ENCODE measurements around the gene SSBP3.
A peak's percentile ranks its signal among the peaks of the same experiment; 100 is the strongest.

SSBP3 gene

DNA sequence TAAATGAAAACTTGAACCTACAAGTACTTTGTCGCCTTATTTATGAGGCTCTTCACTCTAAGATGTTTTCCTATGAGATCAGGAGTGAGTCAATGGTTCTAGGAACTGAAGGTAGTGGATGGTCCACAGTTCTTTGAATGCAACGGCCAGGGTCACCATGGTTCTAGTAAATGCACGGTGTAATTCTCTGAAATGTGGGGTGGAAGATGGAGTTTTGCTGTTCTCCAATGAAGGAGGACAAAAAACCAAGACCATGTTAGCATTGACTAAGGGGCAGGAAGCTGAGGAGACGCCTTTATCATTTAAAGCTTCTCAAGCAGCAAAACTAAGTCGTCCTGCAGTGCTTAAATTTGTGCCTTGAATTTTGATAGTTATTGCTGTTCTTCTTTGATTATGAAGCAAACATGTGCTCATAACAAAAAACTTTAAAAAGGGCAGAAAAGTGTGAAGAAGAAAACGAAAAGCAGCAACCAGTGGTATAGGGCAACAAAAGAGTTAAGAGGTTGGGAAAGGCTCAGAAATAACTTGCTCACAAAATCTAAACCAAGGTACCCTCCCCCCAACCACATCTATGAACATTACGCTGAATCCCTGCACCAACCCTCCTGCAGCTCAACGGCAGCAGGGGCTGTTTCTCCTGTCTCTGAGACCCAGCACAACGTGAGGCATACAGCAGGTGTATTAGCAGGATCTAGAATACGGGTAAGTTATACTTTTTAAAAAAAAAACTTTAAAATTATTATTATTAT lies 121.2 kb downstream of the SSBP3 start:
- DNase-seq (ENCODE audit: low read depth, low spot score) = no peak

DNA sequence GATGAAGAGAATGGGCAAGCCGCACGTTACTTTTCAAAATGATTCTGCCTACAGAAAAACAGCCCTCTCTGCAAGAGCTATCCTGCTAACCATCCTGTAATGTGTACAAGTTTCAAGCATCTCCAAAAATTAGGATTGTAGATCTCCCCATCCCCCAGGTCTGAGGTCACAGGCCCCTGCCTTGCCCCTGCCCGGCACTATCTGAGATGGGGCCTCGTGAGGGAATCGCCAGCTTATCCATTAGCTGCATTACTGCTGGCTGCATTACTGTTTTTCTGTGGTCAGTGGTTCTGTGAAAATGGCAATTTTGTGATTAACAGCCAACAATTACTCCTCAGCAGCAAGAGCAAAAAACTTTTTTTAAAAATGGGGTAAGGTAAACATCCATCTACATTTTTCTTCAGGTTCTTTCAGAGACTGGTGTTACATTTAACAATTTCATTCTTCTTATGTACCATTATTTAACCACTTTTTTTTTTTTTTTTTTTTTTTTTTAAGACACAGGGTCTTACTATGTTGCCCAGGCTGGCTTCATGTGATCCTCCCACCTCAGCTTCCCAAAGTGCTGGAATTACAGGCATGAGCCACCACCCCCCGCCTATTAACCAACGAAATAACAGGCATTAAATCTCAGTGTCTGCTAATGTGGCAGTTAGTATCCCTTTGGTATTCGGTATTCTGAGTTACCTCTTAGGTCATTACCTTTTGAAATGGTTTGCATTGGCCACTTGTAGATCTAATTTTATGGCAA lies 122.4 kb downstream of the SSBP3 start:
- no peak for DNase-seq (ENCODE audit: low read depth, low spot score)

DNA sequence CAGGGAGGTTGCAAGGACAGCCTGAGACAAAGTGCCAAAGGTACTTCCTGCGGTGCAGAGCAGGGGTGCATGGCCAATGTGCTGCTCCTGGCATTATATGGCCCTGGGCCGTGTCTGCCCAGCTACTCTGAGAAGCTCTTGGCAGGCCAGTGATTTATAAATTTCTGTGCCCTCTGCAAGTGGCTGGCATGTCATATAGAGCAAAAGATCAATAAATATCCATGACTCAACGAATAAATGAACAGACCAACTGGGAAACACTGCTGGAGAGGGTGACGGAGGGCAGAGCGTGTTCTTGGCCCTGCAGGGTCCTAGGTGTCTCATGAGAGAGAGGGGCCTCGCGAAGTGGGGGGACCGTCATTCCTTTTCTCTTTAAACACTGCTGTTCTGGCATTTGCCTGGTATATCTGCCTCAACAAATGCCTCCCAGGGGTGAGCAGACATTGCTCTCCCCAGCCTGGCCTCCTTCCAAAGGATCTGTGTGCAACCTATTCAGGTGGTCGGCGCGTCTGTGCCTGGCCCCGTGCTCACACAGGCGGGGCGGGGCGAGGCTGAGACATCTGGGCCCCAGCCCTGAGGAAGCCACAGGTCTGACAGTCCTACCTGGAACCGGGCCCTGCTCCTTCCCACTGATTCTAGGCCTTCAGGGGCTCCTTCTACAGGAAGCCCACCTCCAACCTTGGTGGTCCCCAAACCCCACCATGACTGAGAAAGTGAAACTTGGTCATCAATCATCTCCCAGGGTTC lies 123.9 kb downstream of the SSBP3 start:
- DNase-seq (ENCODE audit: low read depth, low spot score) = no peak

DNA sequence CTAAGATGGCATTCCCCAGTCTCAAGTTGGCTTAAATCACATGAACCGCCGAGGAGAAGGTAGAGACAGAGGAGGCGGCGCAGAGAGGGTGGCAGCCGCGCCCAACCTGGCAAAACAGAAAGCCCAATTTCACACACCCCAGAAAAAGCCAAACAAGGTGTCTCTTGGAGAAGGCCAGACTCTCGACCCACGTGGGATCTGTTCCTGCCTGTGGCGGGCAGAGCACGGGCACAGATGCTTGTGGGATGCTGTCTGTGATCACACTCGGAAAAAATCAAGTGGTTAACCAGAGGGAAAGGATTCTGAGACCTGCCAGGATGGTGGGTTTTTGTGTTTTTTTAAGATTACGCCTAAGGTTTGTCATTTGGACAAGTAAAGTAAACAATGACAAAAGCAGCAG lies 125.5 kb downstream of the SSBP3 start:
- DNase-seq (ENCODE audit: low read depth, low spot score) = no peak

DNA sequence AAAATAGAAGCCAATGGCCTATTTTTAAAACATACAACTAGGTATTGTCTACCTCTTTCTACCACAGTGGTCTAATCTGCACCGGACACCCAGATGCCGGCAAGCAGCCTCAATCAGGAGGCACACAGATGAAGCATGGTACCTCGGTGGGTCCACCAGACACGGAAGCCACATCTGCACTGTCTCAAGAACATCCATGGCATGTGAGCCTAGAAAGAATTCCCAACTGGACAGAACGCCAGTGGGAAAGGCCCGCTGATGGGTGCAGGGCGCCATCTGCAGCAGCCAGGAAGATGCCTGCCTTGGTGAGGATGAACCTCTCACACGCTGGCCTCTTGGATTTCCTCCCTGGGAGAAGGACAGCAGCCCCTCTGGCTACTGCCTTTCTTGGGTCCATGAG lies 126.7 kb downstream of the SSBP3 start:
- no peak for DNase-seq (ENCODE audit: low read depth, low spot score)

GRCh38 chr1:54278941-54279422 lies 127.2 kb downstream of the SSBP3 start:
- no peak for DNase-seq (ENCODE audit: low read depth, low spot score)

GRCh38 chr1:54277451-54278341 lies 128.5 kb downstream of the SSBP3 start:
- no peak for DNase-seq (ENCODE audit: low read depth, low spot score)

DNA sequence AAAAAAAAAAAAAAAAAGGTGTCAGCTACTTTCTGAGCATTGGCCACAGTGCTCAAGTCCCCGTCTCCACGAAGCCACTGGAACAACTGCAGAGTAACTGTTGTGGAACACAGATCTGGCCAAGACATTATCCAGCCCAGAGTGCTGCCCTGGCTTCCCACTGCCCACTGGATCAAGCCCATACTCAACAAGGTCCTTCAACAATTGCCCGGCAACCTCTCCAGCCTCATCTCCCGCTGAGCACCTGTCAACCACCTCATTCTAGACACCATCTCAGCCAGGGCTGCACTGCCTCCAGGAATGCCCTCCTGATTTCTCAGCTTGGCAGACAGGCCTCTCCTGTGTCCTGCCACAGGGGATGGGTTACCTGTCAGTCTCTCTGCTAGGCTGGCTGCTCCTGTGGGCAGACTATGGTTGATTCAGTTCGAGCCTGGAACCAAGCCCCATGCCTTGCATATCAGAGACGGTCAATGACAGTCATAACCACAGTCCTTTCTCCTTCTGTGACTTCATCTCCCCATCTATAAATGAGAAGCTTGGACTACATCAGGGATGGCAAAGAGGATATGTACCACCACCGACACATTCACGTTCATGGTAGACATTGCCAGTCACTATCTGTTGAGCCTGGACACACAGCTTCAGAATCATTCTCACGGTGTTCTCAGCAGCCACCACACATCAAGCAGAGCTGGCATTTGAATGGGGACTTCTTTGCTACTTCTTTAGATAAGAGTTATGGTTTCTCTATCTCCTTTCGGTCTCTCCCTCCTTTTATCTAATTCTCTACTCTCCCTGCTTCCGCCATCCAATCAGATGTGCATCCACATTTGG lies 129.4 kb downstream of the SSBP3 start:
- DNase-seq (ENCODE audit: low read depth, low spot score) = no peak

GRCh38 chr1:54275349-54275748 lies 130.8 kb downstream of the SSBP3 start:
- no peak for DNase-seq (ENCODE audit: low read depth, low spot score)

DNA sequence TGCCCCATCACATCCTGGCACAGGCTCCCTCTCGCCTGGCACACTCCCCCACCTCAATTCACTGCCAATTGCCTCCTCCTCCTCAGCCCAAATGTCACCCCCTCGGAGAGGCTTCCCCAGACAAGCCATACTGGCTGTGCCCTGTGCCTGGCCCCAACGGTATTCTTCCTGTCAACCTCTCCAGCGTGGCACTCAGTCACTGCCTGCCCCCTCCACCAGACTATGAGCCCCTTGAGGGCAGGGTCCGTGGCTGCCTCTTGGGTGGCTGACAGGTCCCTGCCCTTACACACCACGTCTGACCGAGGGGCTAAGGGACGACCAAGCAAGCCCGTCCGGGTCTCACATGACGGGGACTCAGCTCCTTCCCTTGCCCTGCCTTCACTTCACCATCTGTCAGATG lies 131.3 kb downstream of the SSBP3 start:
- no peak for DNase-seq (ENCODE audit: low read depth, low spot score)

DNA sequence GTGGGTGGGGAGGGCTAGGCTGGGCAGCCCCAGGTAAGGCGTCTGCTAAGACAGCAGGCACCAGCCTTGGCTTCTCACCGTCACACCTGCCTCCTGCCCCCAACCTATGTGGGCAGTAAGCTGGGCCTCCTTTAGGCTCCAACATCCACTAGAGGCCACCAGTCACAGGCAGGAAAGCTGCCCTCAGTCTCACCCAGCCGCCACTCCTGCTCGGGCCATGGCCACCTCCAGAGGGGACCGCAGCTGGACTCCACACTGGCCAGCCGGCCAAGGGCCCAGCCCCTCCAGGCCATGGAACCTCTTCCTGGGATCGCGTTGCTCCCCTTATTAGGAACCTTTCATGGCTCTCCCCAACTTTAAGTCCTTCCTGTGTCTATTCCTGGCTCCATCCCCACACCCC lies 131.7 kb downstream of the SSBP3 start:
- no peak for DNase-seq (ENCODE audit: low read depth, low spot score)

GRCh38 chr1:54273795-54274163 lies 132.4 kb downstream of the SSBP3 start:
- peak; percentile 32 for DNase-seq (ENCODE audit: low read depth, low spot score)

- DNase-seq (ENCODE audit: low read depth, low spot score) = peak; percentile 36
Measured at GRCh38 chr1:54273092-54273794, 133.0 kb downstream of the SSBP3 start.

DNA sequence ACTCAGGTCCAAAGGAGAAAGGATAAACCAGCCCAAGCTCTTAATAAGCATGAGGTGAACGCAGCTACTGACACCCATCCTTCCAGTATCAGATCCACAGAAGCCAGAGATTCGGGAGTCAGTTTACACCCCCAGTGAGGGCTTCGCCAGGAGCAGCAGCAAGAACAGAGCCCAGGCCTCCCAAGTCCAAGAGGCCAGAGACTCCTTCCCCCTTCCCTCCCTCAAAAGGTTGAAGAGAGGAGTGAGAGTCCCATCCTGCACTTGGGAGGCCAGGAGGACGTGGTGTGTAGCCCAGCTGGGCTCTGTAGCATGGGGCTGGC lies 133.5 kb downstream of the SSBP3 start:
- no peak for DNase-seq (ENCODE audit: low read depth, low spot score)

DNA sequence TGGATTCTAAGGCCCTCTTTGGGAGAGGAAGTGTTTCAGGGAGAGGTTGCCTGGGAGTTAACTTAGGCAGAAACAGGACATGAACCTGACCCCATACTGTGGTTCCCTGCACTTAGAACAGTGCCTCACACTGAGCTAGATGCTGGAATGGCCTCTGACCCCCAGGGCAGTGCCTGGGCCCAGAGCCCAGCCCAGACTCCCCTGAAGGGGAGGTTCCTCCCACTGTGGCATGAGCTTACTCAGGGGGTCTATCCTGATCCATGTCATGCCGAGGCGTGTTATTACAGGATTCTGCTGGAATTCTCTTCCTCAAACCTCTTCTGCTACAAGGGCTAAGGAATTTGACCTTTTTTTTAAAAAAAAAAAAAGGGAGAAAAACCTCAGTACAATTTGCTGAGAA lies 134.1 kb downstream of the SSBP3 start:
- no peak for DNase-seq (ENCODE audit: low read depth, low spot score)

DNA sequence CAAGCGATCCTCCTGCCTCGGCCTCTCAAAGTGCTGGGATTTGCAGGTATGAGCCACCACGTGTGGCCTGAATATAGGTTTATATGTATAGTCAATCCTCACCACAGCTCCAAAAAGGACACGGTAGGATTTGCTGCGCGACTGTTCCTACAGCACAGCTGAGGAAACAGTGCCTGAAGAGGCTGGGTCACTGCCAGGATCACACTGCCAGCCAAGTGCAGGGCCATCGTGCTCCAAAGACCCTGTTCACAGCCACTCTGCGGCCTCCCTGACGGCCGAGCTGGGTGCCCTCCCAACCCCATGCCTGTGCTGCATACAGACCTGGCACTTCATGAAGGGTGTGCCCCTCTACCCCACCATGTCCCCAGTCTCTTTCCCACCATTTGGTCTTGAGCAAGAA lies 134.9 kb downstream of the SSBP3 start:
- no peak for DNase-seq (ENCODE audit: low read depth, low spot score)

- no peak for DNase-seq (ENCODE audit: low read depth, low spot score)
Measured at GRCh38 chr1:54270543-54270942, 135.7 kb downstream of the SSBP3 start.

GRCh38 chr1:54268762-54269297 lies 137.4 kb downstream of the SSBP3 start:
- no peak for DNase-seq (ENCODE audit: low read depth, low spot score)

DNA sequence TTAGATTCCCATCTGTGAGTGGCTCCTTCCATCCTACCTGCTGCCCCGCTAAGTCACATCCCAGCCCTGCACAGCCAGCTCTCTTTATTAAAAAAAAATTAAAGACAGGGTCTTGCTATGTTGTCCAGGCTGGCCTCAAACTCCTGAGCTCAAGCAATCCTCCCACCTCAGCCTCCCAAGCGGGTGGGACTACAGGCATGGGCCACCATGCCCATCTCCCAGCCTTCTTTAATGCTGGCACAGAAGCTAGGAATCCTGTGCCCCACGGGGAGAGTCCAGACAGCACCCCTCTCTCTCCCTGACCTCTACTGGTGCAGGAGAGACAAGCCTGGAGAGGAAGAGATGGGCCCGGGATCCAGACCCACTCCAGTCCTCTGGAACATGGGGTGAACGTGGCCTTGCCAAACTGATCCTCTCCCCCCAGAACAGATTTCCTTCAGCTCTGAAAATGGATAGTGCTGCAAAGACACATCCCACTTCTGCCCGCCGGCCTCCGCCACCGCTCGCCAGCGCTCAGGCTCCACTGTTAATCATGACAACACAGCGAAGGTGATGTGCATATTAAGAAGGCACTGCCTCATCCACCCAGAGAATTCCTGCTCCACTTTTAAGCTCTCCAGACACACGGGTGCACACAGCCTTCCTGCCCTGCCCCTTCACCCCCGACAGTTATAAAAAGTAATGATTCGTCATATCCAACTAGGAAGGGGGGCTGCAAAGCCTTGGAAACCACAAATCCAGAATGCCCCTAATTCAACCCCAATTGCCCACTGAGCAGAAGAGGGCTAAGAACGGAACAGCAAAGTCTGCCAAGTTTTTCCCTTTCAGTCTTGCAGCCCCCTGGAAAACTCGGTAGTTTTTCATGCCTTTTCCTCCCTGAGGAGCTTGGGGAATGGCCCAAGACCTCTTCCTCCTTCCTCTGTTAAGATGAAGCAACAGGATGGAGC lies 138.1 kb downstream of the SSBP3 start:
- no peak for DNase-seq (ENCODE audit: low read depth, low spot score)
